ENCODE results near the gene PRSS21. TPM values are rescaled to one million over a fixed set of nuclear protein-coding genes. Genes with fewer than 3 reads are reported as not detected.

PRSS21 gene, protein sequence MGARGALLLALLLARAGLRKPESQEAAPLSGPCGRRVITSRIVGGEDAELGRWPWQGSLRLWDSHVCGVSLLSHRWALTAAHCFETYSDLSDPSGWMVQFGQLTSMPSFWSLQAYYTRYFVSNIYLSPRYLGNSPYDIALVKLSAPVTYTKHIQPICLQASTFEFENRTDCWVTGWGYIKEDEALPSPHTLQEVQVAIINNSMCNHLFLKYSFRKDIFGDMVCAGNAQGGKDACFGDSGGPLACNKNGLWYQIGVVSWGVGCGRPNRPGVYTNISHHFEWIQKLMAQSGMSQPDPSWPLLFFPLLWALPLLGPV
- polyA plus RNA-seq (2013, experiment 1 of 2; ENCODE audit: insufficient read length): not detected
- polyA plus RNA-seq (2013, experiment 2 of 2; ENCODE audit: insufficient read length): not detected

GRCh38 chr16:2816751-2817339, at the start of gene PRSS21:
TSS of gene PRSS21 (plus strand) at chr16:2817237. CDS start at chr16:2817269, 32 bp downstream.
- DNase-seq: no peak

DNA sequence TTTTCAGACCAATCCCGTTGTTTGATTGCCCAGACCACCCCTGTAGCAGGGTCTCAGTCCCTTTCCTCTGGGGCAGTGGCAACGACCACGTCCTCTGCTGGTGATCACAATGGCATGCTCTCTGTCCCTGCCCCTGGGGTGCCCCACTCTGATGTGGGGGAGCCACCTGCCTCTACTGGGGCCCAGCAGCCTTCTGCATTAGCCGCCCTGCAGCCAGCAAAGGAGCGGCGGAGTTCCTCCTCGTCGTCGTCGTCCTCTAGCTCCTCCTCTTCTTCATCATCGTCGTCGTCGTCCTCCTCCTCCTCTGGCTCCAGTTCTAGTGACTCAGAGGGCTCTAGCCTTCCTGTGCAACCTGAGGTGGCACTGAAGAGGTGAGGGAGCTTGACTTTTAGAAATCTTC, 49.1 kb upstream of the PRSS21 start:
- no peak for DNase-seq

- no peak for DNase-seq
These were observed 48.5 kb upstream of the PRSS21 start for GRCh38 chr16:2768403-2769089.

DNA sequence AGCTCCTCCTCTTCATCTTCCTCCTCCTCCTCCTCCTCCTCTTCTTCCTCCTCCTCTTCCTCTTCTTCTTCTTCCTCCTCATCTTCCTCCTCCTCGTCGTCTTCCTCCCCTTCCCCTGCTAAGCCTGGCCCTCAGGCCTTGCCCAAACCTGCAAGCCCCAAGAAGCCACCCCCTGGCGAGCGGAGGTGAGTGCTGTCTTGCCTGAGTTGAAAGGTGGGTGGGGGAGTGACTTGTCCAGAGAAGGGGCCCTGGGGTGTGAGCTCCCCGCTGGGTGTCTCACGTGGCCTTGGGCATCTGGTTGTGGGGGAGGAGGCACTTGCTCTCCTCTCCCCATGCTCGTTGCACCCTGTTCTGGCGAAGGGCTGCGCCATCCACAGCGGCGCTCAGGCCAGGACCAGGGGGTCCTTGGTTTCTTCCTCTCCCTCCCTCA, 47.9 kb upstream of the PRSS21 start:
- DNase-seq: no peak

DNA sequence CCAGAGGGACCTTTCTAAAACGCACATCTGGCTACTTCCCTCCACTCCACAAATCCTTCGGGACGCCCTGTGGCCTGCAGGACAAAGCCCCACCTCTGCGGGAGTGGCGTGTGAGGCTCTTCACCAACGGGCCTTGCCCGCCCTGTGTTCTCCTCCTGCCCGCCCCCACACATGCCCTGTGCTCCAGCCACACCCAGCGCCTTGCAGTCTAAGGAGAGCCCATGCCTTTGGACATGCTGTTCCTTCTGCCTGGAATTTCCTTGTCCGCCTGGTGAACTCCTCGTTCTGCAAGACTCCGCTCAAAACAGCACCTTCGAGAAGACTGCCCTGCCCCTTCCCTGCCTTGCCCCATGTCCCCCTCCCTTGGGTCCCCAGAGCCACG, 47.4 kb upstream of the PRSS21 start:
- DNase-seq: no peak

- DNase-seq: no peak
These were observed 46.7 kb upstream of the PRSS21 start for GRCh38 chr16:2770057-2770951.

DNA sequence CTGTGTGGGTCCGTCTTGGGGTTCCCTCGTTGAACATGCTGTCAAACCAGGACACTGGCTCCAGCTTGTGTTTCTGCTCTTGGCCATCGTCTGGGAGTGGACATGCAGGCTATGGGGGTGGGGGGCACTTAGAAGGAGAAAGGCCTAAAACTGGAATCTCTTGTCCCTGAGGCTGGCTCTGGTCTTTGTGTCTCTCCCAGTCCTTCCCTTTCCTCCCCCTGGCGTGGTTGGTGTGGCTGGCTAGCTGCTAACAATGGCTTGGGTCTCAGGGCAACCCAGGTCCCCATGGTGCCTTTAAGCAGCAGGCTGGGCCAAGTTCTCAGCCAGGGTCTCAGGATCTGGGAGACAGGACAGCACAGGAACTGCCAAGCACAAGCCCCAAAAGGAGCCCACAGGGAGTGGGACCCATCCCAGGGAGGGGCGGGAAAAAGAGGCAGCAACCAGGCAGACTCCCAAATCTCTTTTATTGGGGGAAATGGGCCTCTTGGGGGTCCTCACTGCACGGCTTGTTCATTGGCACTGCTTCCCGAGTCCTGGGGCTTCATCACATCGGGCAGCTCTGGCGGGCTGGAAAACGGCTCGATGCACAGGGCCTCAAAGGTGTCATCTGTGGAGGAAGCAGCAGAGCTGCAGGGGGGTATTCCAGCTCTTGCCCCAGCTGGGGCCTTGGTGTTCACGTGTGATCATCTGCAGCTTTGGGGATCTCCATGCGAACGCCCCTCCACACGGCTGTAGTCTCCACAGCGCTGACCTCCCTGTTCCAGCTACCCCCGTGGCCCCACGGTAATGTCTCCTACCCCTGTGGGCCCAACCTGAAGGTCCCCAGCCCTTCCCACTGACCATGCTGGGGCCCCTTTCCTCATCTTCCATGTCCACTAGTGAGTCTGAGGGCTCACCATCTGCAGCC, 45.3 kb upstream of the PRSS21 start:
- DNase-seq: no peak

- peak; percentile 41 for DNase-seq
These were observed 43.7 kb upstream of the PRSS21 start for GRCh38 chr16:2773188-2773968.

DNA sequence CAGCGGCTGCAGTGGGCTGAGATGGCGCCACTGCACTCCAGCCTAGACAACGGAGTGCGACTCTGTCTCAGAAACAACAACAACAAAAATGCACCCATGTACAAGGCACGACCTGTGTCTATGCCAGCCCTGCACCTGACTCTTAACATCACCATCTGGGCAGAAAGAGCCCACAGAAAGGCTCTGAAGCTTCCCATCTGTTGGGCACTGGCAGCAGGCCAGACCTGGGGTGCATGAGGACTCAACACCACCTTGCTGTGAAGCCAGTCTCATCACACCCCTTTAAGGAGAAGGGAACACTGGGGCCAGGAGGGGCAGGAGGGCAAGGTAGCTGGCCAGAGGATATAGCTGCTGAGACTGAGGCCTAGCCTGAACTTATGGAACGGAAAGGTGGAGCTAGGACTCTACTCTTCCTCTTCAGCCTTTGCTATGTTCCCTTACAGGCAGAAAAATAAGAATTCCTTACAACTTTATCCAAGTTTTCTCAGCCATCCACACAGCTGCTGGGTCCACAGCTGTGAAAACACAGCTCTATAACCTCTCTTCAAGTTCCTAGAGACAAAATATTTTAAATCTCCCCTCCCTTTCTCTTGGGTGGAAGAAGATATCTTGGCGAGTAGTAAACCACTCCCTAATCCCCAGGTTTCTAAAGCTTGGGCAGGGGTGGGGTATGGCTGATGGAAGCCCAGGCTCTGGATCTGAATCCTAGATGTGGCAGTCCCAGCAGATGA, 42.7 kb upstream of the PRSS21 start:
- DNase-seq: no peak

DNA sequence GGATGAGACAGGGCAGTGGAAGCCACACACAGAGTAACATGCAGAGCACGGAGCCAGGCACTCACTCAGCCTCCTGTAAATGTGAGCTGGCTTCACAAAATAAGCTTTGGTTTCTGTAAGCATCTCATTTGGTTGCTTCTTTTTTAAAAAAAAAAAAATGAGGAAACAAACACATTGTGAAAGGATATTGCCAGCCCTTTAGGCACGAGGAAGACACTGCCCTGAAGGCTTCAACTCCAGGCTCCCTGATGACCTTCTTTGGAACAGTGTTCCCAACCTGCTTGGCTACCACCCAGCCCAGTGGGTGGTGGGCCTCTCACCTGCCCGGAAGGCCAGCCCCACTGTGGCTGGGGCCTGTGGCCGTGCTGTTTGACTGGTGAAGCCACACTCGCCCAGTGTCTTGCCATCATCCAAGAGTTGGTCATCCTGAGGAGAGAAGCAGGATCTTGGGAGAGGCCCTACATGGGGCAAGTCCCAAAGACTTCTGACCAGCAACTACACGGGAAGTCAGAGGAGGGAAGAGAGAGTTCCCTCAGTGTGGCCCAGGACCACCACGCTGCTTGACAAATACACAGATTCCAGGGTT, 41.8 kb upstream of the PRSS21 start:
- DNase-seq: no peak

GRCh38 chr16:2775765-2776499, 41.1 kb upstream of the PRSS21 start:
- DNase-seq: no peak

DNA sequence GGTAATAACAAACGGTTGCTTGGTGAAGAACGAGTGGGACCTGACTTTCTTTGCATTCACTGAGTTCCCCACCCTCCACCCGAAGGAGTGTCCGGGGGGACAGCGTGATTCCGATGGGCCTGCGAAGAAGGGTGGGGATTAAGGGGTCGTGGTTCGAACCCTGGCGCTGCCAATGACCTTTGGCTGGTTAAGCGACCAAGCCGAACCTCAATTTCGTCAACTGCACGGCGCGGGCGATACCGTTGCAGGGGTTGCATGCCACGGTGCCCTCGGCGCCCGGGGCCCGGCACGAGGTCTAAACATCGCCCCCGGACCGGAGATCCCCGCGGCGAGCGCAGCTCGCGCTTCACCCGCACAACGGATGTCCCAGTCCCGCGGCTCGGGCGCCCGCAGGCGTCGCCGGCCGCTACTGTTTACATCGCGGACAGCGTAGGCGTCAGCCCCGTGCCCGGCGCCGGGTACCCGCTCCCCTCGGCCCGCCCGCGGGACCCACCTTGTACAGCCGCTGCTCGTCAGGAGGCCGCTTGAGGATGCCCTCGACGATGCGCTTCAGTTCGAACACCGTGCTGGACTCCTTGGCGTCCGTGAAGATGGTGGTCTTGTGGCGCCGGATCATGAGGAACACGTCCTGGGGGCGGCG, 40.4 kb upstream of the PRSS21 start:
- DNase-seq: no peak

DNA sequence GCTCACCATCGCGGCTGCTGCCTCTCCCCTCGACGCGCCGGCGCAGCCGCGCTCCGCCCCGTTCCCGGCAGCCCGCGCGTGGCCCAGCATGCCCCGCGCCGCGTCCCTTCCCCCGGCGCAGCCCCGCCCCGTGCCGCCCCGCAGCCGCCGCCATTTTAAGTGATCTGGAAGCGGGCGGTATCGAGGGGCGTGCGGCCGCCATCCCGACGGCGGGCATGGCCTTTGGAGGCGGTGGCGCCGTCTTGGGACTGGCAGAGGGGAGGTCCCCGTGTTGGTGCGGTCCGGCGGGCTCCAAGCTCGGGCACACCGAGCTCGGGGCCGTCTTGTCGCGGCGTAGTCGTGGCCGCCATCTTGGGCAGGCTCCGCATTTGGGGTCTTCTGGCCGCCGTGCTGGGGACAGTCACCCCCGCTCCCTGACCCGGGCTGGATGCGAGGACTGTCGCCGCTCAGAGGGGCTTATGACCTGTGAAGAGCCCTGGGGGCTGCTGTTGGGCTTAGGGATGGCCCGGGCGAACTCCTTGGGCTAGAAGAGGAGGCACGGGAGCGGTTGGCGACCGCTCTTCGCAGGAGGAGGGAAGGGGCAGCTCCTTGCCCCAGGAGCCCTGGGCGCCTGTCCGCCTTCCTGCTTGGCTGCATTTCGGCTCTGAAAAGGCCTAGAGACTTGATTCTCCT, 39.7 kb upstream of the PRSS21 start, which contains the start of gene ELOB:
ELOB (minus strand) TSS at position 50 of the 672 bp plus-strand sequence; CDS start at position 9, 41 bp downstream.
- peak; percentile 85 for DNase-seq

GRCh38 chr16:2777903-2778629, 39.0 kb upstream of the PRSS21 start:
- peak; percentile 33 for DNase-seq

DNA sequence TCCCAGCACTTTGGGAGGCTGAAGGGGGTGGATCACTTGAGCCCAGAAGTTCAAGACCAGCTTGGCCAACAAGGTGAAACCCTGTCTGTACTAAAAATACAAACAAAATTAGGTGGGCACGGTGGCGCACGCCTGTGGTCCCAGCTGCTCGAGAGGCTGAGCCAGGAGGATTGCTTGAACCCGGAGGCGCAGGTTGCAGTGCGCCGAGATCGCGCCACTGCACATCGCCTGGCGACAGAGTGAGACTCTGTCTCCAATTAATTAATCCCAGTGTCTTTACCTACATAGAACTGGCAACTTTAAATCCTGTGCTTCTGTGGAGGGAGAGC, 38.4 kb upstream of the PRSS21 start:
- no peak for DNase-seq

DNA sequence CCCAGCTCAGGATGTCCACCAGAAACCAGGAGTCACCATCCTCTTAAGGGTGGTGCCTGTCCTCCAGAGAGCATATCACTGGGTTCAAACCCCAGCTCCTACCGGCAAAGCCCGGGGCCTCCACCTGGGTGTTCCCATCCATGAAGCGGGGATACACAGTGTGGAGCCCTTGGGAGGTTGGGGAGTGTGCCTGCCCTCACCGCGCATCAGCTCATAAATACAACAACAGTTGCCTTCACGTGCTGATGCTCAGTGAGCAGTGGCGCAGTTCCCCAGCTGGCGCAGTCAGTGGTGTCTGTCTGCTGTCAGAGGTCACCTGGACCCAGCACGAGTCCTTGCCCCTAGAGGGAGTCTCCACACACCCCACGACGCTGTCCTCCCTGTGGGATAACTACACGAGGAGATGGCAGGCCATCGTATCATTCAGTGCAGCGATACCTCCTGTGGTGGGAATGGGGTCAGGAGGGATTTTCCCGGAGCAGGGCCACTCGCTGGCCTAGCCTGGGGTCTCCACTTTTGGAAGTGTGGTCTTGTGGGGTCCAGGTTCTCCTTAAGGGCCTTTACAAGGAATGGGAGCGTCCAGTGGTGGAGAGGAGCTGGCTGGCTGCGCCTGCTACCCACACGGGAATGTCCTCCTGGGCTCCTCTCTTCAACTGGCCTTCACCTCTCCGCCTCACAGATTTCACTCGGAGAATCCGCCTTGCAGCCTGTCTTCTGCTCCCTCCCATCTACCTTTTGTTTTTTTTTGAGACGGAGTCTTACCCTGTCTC, 37.7 kb upstream of the PRSS21 start:
- DNase-seq: no peak

Data from fibroblast of skin of back (primary cell).